ENCODE results near the gene AADAC.
"Not testable (repeated sequence)": the region's sequence is repeated elsewhere in the genome, so short reads cannot be mapped to it uniquely, and the experiment has no call there.

The AADAC gene, protein sequence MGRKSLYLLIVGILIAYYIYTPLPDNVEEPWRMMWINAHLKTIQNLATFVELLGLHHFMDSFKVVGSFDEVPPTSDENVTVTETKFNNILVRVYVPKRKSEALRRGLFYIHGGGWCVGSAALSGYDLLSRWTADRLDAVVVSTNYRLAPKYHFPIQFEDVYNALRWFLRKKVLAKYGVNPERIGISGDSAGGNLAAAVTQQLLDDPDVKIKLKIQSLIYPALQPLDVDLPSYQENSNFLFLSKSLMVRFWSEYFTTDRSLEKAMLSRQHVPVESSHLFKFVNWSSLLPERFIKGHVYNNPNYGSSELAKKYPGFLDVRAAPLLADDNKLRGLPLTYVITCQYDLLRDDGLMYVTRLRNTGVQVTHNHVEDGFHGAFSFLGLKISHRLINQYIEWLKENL

GRCh38 chr3:151813799-151814198 lies at the start of gene AADAC:
TSS of gene AADAC (plus strand) at chr3:151814116. CDS start at chr3:151814163, 47 bp downstream.
- H3K9ac ChIP-seq: no peak within 1 kb of the TSS
- H3K36me3 ChIP-seq (ENCODE audit: control insufficient read depth, insufficient read depth, low read length): no peaks in the 10 kb centered on the region
- no peak within 1 kb of the TSS for H3K4me3 ChIP-seq (ENCODE audit: low read depth, low read length)
- H3K4me2 ChIP-seq (ENCODE audit: low read length): no peak within 1 kb of the TSS
- H3K27ac ChIP-seq: no peak within 1 kb of the TSS
- H3K79me2 ChIP-seq: no peaks in the 10 kb centered on the region
- H3K27me3 ChIP-seq (ENCODE audit: control insufficient read depth, insufficient read depth, low read length): no peaks in the 10 kb centered on the region
- TF ChIP-seq CTCF (IDR thresholded peaks at IDR 0.05): no peak
- H2AFZ ChIP-seq: no peak within 1 kb of the TSS
- no peaks in the 10 kb centered on the region for H3K9me3 ChIP-seq (ENCODE audit: control insufficient read depth, low read length)
- no peaks in the 10 kb centered on the region for H3K4me1 ChIP-seq

- not testable (repeated sequence) for H3K27ac ChIP-seq; H3K4me2 ChIP-seq (ENCODE audit: low read length); H3K79me2 ChIP-seq
These were observed 49.2 kb upstream of the AADAC start for GRCh38 chr3:151764699-151765098.

DNA sequence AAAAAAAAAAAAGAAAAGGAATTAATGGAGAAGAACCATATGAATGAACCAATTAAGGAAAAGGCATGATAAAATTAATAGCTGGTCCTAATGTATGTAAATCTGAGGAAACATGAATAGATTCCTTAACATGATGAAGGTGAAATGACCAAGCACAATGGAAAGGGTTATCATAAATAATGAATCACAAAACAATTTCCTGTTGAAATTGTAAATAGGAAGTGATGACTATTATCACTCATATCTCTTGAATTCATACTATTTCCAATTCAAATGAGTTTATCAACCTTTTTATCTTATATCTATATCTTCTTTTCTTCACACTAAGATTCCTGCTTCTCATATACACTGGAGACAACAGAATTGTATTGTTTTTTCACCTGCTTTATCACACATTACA lies 48.2 kb upstream of the AADAC start:
- H3K4me1 ChIP-seq: no peaks in the 10 kb centered on the region
- H3K9ac ChIP-seq: no peak overlapping the region
- H3K27me3 ChIP-seq (ENCODE audit: control insufficient read depth, insufficient read depth, low read length): no peaks in the 10 kb centered on the region
- no peak overlapping the region for H2AFZ ChIP-seq
- no peak for TF ChIP-seq CTCF (IDR thresholded peaks at IDR 0.05)
- H3K9me3 ChIP-seq (ENCODE audit: control insufficient read depth, low read length): no peaks in the 10 kb centered on the region
- no peak overlapping the region for H3K4me3 ChIP-seq (ENCODE audit: low read depth, low read length)
- H3K36me3 ChIP-seq (ENCODE audit: control insufficient read depth, insufficient read depth, low read length): no peaks in the 10 kb centered on the region
- H3K4me2 ChIP-seq (ENCODE audit: low read length): no peak overlapping the region
- H3K27ac ChIP-seq: no peak overlapping the region
- H3K79me2 ChIP-seq: no peaks in the 10 kb centered on the region

More at GRCh38 chr3:151764699-151765098, 49.2 kb upstream of the AADAC start:
- not testable (repeated sequence) for H3K9ac ChIP-seq; H3K4me1 ChIP-seq; H3K27me3 ChIP-seq (ENCODE audit: control insufficient read depth, insufficient read depth, low read length); H3K9me3 ChIP-seq (ENCODE audit: control insufficient read depth, low read length); H3K4me3 ChIP-seq (ENCODE audit: low read depth, low read length); H3K36me3 ChIP-seq (ENCODE audit: control insufficient read depth, insufficient read depth, low read length); H2AFZ ChIP-seq

DNA sequence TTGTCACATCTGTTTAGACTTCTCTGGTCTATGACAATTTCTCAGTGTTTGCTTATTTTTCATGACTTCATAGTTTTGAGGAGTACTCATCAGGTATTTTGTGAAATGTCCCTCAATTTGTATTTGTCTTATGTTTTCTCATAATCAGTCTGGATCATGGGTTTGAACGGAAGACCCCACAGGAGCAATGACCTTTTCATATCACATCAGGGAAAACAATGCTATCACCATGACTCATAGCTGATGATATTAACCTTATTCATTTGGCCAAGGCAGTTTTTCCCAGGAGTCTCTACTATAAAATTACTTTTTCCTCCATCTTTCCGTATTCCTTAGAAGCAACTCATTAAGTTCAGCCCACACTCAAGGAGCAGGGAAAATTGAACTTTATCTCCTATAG lies 47.5 kb upstream of the AADAC start:
- TF ChIP-seq CTCF (IDR thresholded peaks at IDR 0.05): no peak
- Histone ChIP-seq H3K4me1 (no peaks in the 10 kb centered on the region), H3K9me3 (ENCODE audit: control insufficient read depth, low read length) (no peaks in the 10 kb centered on the region), H3K79me2 (no peaks in the 10 kb centered on the region), H3K4me3 (ENCODE audit: low read depth, low read length) (no peak overlapping the region), H3K36me3 (ENCODE audit: control insufficient read depth, insufficient read depth, low read length) (no peaks in the 10 kb centered on the region), H3K27me3 (ENCODE audit: control insufficient read depth, insufficient read depth, low read length) (no peaks in the 10 kb centered on the region), H3K9ac (no peak overlapping the region), H3K27ac (no peak overlapping the region), H3K4me2 (ENCODE audit: low read length) (no peak overlapping the region), H2AFZ (no peak overlapping the region)

GRCh38 chr3:151768393-151768930 lies 45.5 kb upstream of the AADAC start:
- Histone ChIP-seq H3K4me2 (ENCODE audit: low read length) (no peak overlapping the region), H3K27me3 (ENCODE audit: control insufficient read depth, insufficient read depth, low read length) (no peaks in the 10 kb centered on the region), H3K36me3 (ENCODE audit: control insufficient read depth, insufficient read depth, low read length) (no peaks in the 10 kb centered on the region), H2AFZ (no peak overlapping the region), H3K9me3 (ENCODE audit: control insufficient read depth, low read length) (no peaks in the 10 kb centered on the region), H3K27ac (no peak overlapping the region), H3K9ac (no peak overlapping the region), H3K79me2 (no peaks in the 10 kb centered on the region), H3K4me3 (ENCODE audit: low read depth, low read length) (no peak overlapping the region), H3K4me1 (no peaks in the 10 kb centered on the region)
- TF ChIP-seq CTCF (IDR thresholded peaks at IDR 0.05): no peak
